Activated effector memory CD4-positive, alpha-beta T cell treated with Interleukin-2 at 50 U/mL for 16 hours (primary cell): ENCODE results near the gene SRP9.
"Not testable (repeated sequence)": the region's sequence is repeated elsewhere in the genome, so short reads cannot be mapped to it uniquely, and the experiment has no call there.

Experiments
- DNase-seq: peaks from one replicate; pipeline ENCODE4 v3.0.0-alpha.2; 2020

SRP9 gene

GRCh38 chr1:225757927-225758656 lies 19.5 kb upstream of the SRP9 start:
- no peak for DNase-seq

GRCh38 chr1:225759972-225760371 lies 17.7 kb upstream of the SRP9 start:
- not testable (repeated sequence) for DNase-seq

- no peak for DNase-seq
Measured at GRCh38 chr1:225760531-225760930, 17.1 kb upstream of the SRP9 start.

- not testable (repeated sequence) for DNase-seq
Measured at GRCh38 chr1:225761395-225761794, 16.2 kb upstream of the SRP9 start.

GRCh38 chr1:225762002-225762441 lies 15.6 kb upstream of the SRP9 start:
- no peak for DNase-seq

GRCh38 chr1:225762444-225762843 lies 15.2 kb upstream of the SRP9 start:
- DNase-seq: no peak

GRCh38 chr1:225763716-225764548 lies 13.7 kb upstream of the SRP9 start:
- no peak for DNase-seq

GRCh38 chr1:225765982-225766674 lies 11.5 kb upstream of the SRP9 start:
- DNase-seq: no peak

GRCh38 chr1:225766967-225767633 lies 10.5 kb upstream of the SRP9 start:
- no peak for DNase-seq

GRCh38 chr1:225767634-225768540 lies 9.7 kb upstream of the SRP9 start:
- DNase-seq: no peak

GRCh38 chr1:225768662-225769426 lies 8.8 kb upstream of the SRP9 start:
- no peak for DNase-seq

GRCh38 chr1:225769687-225770086 lies 7.9 kb upstream of the SRP9 start:
- no peak for DNase-seq

GRCh38 chr1:225770561-225771248 lies 6.9 kb upstream of the SRP9 start:
- no peak for DNase-seq

- no peak for DNase-seq
Measured at GRCh38 chr1:225771661-225772322, 5.8 kb upstream of the SRP9 start.

- DNase-seq: no peak
Measured at GRCh38 chr1:225772323-225772768, 5.3 kb upstream of the SRP9 start.

GRCh38 chr1:225772848-225773247 lies 4.8 kb upstream of the SRP9 start:
- DNase-seq: no peak

- no peak for DNase-seq
Measured at GRCh38 chr1:225774281-225775147, 3.1 kb upstream of the SRP9 start.

- DNase-seq: no peak
Measured at GRCh38 chr1:225776294-225776693, 1.3 kb upstream of the SRP9 start.
